WTC11 (cell line): ENCODE data around the gene SLC12A4. TPM values are rescaled to one million over a fixed set of nuclear protein-coding genes. Genes with fewer than 3 reads are reported as not detected.
A peak's percentile ranks its signal among the peaks of the same experiment; 100 is the strongest.

Experiments used
- ATAC-seq: fragments of 200-7000 bp; cut with Tn5 transposase; 2 replicates; pipeline ENCODE4 v1.10.0; 2021; ENCODE audit warnings: mild to moderate bottlenecking, moderate library complexity
- CTCF ChIA-PET: fragments of 300-600 bp; sonication (Branson Sonifier 250); formaldehyde crosslinking; loops from one replicate; lab custom pipeline; 2021; ENCODE audit warnings: antibody characterized with exemption; lab: Charles Lee
- POLR2A ChIA-PET: fragments of 350-600 bp; sonication (Branson Sonifier 250); formaldehyde crosslinking; loops from one replicate; lab custom pipeline; 2021; ENCODE audit warnings: antibody characterized with exemption; lab: Charles Lee
- DNase-seq: peaks from one replicate; pipeline ENCODE4 v3.0.0; 2021; ENCODE audit warnings: low spot score
- H3K27ac Mint-ChIP-seq: 2 replicates; pipeline ENCODE4 v1.8.0; 2021; ENCODE audit warnings: mixed read lengths
- H3K27me3 Mint-ChIP-seq: 2 replicates; pipeline ENCODE4 v1.8.0; 2021; ENCODE audit warnings: low read depth, mild to moderate bottlenecking, moderate library complexity, mixed read lengths
- H3K36me3 Mint-ChIP-seq: 2 replicates; pipeline ENCODE4 v1.8.0; 2021; ENCODE audit warnings: mixed read lengths
- H3K4me1 Mint-ChIP-seq: 2 replicates; pipeline ENCODE4 v1.8.0; 2022; ENCODE audit warnings: mixed read lengths
- H3K4me3 Mint-ChIP-seq: 2 replicates; pipeline ENCODE4 v1.8.0; 2021; ENCODE audit warnings: mild to moderate bottlenecking, moderate library complexity, mixed read lengths
- H3K9me3 Mint-ChIP-seq: 2 replicates; pipeline ENCODE4 v1.8.0; 2021; ENCODE audit warnings: mixed read lengths
- ATF1 ChIP-seq: sonication (generic); formaldehyde crosslinking; IDR thresholded peaks from 2 replicates; pipeline ENCODE4 v1.8.1; 2023; ENCODE audit warnings: mild to moderate bottlenecking, moderate library complexity, missing genetic modification reagents
- ELF4 ChIP-seq: sonication (generic); formaldehyde crosslinking; IDR thresholded peaks from 2 replicates; pipeline ENCODE4 v1.8.1; 2022; ENCODE audit warnings: low read depth, mild to moderate bottlenecking, moderate library complexity, missing genetic modification reagents
- FOXJ3 ChIP-seq: sonication (generic); formaldehyde crosslinking; IDR thresholded peaks from 2 replicates; pipeline ENCODE4 v1.9.0; 2021; ENCODE audit warnings: missing genetic modification reagents, mild to moderate bottlenecking, borderline replicate concordance
- HMGXB4 ChIP-seq: sonication (generic); formaldehyde crosslinking; IDR thresholded peaks from 2 replicates; pipeline ENCODE4 v1.8.1; 2023; ENCODE audit warnings: mild to moderate bottlenecking, moderate library complexity, missing genetic modification reagents
- JUN ChIP-seq: sonication (generic); formaldehyde crosslinking; IDR thresholded peaks from 2 replicates; pipeline ENCODE4 v1.8.0; 2023; ENCODE audit warnings: mild to moderate bottlenecking, missing genetic modification reagents
- MYBL2 ChIP-seq: sonication (generic); formaldehyde crosslinking; IDR thresholded peaks from 2 replicates; pipeline ENCODE4 v1.8.1; 2023; ENCODE audit warnings: mild to moderate bottlenecking, moderate library complexity, missing genetic modification reagents
- NFYB ChIP-seq: sonication (generic); formaldehyde crosslinking; conservative IDR thresholded peaks from 2 replicates; pipeline ENCODE4 v1.8.0; 2022; ENCODE audit warnings: low read depth, missing genetic modification reagents
- NR3C1 ChIP-seq: sonication (generic); formaldehyde crosslinking; conservative IDR thresholded peaks from 2 replicates; pipeline ENCODE4 v1.8.1; 2023; ENCODE audit warnings: low read depth, mild to moderate bottlenecking, missing genetic modification reagents
- OVOL2 ChIP-seq: fragments of 250-450 bp; sonication (Bioruptor Pico); IDR thresholded peaks from 2 replicates; pipeline ENCODE4 v1.9.0; 2021; ENCODE audit warnings: mild to moderate bottlenecking, borderline replicate concordance
- TEAD4 ChIP-seq: sonication (generic); formaldehyde crosslinking; IDR thresholded peaks from 2 replicates; pipeline ENCODE4 v1.8.0; 2022; ENCODE audit warnings: mild to moderate bottlenecking, missing genetic modification reagents
- ZBTB21 ChIP-seq: sonication (generic); formaldehyde crosslinking; IDR thresholded peaks from 2 replicates; pipeline ENCODE4 v1.8.1; 2023; ENCODE audit warnings: mild to moderate bottlenecking, missing genetic modification reagents, borderline replicate concordance
- ZNF532 ChIP-seq: fragments of 250-450 bp; sonication (Bioruptor Pico); IDR thresholded peaks from 2 replicates; pipeline ENCODE4 v1.9.0; 2021; ENCODE audit warnings: mild to moderate bottlenecking, borderline replicate concordance
- total RNA-seq: library from RNA; stranded (reverse); gene quantifications from 3 replicates; pipeline ENCODE4 v1.2.3, GENCODE V29; 2021
- TF ChIP-seq, protein P1 (sequence below): sonication (generic); formaldehyde crosslinking; IDR thresholded peaks from 2 replicates; pipeline ENCODE4 v1.8.1; 2023; ENCODE audit warnings: mild to moderate bottlenecking, missing genetic modification reagents, borderline replicate concordance
- TF ChIP-seq, protein P2 (sequence below): fragments of 250-450 bp; sonication (Bioruptor Pico); conservative IDR thresholded peaks from 2 replicates; pipeline ENCODE4 v1.9.0; 2021; ENCODE audit warnings: mild to moderate bottlenecking
- TF ChIP-seq, protein P3 (sequence below): fragments of 250-450 bp; sonication (Bioruptor Pico); IDR thresholded peaks from 2 replicates; pipeline ENCODE4 v1.9.0; 2021; ENCODE audit warnings: mild to moderate bottlenecking
- TF ChIP-seq, protein P4 (sequence below): sonication (generic); formaldehyde crosslinking; IDR thresholded peaks from 2 replicates; pipeline ENCODE4 v1.8.0; 2022; ENCODE audit warnings: mild to moderate bottlenecking, missing genetic modification reagents

SLC12A4 gene
- total RNA-seq, 1 experiment from 2014 or later: 94.1 TPM

DNA sequence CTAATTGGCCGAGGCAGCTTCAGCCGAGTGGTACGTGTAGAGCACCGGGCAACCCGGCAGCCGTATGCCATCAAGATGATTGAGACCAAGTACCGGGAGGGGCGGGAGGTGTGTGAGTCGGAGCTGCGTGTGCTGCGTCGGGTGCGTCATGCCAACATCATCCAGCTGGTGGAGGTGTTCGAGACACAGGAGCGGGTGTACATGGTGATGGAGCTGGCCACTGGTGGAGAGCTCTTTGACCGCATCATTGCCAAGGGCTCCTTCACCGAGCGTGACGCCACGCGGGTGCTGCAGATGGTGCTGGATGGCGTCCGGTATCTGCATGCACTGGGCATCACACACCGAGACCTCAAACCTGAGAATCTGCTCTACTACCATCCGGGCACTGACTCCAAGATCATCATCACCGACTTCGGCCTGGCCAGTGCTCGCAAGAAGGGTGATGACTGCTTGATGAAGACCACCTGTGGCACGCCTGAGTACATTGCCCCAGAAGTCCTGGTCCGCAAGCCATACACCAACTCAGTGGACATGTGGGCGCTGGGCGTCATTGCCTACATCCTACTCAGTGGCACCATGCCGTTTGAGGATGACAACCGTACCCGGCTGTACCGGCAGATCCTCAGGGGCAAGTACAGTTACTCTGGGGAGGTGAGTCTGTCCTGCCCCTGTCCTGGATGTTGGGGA lies 59.2 kb downstream of the SLC12A4 start:
- Mint-ChIP-seq H3K4me1 (peaks cover 6% of the 10 kb centered on the region), H3K4me3 (no peak overlapping the region), H3K36me3 (peaks cover 17% of the 10 kb centered on the region), H3K9me3 (no peaks in the 10 kb centered on the region), H3K27me3 (no peaks in the 10 kb centered on the region), H3K27ac (no peak overlapping the region)
- CTCF ChIA-PET: interaction anchor here (0.6 to 1.4 kb wide), 5 partner anchors 26 to 235 kb away, joined by 3 to 7 read pairs (median 4); no protein-coding TSS in a partner anchor
- DNase-seq (no peak), ATAC-seq (no peak)
- TF ChIP-seq ZBTB21 (CRISPR knock-in tag): no peak
- TF ChIP-seq ATF1 (CRISPR knock-in tag): no peak
- no peak for TF ChIP-seq ELF4
- no peak for TF ChIP-seq MYBL2 (CRISPR knock-in tag)
- TF ChIP-seq, protein P1, sequence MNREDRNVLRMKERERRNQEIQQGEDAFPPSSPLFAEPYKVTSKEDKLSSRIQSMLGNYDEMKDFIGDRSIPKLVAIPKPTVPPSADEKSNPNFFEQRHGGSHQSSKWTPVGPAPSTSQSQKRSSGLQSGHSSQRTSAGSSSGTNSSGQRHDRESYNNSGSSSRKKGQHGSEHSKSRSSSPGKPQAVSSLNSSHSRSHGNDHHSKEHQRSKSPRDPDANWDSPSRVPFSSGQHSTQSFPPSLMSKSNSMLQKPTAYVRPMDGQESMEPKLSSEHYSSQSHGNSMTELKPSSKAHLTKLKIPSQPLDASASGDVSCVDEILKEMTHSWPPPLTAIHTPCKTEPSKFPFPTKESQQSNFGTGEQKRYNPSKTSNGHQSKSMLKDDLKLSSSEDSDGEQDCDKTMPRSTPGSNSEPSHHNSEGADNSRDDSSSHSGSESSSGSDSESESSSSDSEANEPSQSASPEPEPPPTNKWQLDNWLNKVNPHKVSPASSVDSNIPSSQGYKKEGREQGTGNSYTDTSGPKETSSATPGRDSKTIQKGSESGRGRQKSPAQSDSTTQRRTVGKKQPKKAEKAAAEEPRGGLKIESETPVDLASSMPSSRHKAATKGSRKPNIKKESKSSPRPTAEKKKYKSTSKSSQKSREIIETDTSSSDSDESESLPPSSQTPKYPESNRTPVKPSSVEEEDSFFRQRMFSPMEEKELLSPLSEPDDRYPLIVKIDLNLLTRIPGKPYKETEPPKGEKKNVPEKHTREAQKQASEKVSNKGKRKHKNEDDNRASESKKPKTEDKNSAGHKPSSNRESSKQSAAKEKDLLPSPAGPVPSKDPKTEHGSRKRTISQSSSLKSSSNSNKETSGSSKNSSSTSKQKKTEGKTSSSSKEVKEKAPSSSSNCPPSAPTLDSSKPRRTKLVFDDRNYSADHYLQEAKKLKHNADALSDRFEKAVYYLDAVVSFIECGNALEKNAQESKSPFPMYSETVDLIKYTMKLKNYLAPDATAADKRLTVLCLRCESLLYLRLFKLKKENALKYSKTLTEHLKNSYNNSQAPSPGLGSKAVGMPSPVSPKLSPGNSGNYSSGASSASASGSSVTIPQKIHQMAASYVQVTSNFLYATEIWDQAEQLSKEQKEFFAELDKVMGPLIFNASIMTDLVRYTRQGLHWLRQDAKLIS (CRISPR knock-in tag): no peak
- TF ChIP-seq, protein P2, sequence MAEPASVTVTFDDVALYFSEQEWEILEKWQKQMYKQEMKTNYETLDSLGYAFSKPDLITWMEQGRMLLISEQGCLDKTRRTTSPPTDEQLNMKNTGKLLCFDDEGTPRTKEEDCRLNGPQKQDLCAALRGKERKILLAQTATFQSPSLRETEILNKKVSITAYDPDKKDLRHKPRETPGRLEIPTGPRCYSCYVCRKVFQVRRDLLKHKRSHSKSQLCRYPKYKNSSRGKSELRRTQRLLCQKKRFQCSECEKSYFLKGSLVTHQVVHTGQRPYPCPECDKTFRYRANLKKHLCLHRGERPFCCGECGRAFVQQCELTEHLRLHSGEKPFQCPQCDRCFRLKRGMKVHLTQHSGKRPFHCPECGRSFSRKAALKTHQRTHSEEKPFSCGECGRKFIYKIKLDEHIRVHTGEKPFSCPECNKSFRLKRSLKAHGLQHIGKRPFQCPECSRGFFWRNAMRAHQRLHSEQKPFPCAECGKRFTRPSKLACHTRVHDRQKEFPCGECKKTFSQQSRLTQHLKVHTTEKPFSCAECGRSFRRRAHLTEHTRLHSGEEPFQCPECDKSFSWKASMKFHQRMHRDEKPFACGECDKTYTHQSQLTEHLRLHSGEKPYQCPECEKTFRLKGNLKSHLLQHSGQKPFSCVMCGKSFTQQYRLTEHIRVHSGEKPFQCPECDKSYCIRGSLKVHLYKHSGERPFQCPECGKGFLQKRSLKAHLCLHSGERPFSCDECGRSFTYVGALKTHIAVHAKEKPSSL (CRISPR knock-in tag): no peak
- no peak for TF ChIP-seq FOXJ3
- TF ChIP-seq OVOL2 (CRISPR knock-in tag): no peak
- POLR2A ChIA-PET: no interaction called here

DNA sequence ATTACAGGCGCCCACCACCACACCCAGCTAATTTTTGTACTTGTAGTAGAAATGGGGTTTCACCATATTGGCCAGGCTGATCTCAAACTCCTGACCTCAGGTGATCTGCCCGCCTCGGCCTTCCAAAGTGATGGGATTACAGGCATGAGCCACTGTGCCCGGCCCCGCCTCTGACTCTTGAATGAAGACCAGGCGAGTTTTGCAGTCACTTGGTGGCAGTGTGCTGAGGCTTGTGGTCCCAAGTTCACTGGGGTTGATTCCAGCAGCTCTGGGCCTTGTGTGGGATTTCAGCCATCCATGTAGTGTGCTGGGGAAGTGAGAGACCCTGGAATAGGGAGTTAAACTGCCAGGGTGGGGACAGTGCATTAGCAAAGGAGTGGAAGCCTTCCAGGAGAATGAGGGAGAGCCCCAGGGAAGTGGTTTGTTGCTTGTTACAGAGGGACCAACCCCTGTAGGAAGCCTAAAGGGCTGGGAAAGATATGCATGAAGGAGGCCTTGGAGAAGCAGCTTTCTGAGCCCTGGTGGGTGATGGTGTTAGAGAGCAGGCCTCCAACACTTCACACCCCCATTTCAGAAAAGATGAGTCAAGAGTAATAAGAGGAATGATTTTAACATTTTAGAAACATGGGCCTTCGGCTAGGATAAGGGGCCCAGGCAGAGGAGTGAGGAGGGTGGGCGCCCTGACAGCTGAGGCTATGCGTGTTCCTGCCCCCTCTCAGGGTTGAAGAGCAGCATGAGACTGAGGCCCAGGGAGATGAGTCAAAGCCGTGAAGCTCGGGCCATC lies 60.8 kb downstream of the SLC12A4 start:
- peaks cover 25% of the 10 kb centered on the region for H3K36me3 Mint-ChIP-seq
- DNase-seq (no peak), ATAC-seq (peak; percentile 49)
- H3K27ac Mint-ChIP-seq: peak overlapping the region; percentile 71; the same call in 1 of the 2 replicates
- ChIA-PET POLR2A (no interaction called here), CTCF (interaction anchor here (1.0 to 1.3 kb wide), 3 partner anchors 21 to 87 kb away, joined by 3 read pairs; no protein-coding TSS in a partner anchor)
- no peak overlapping the region for H3K4me3 Mint-ChIP-seq
- H3K4me1 Mint-ChIP-seq: no peaks in the 10 kb centered on the region
- no peaks in the 10 kb centered on the region for H3K27me3 Mint-ChIP-seq
- no peaks in the 10 kb centered on the region for H3K9me3 Mint-ChIP-seq
- TF ChIP-seq TEAD4 (CRISPR knock-in tag) (no peak), HMGXB4 (CRISPR knock-in tag) (no peak), NR3C1 (CRISPR knock-in tag) (no peak), NFYB (CRISPR knock-in tag) (no peak), JUN (CRISPR knock-in tag) (no peak), ZNF532 (CRISPR knock-in tag) (no peak)
- TF ChIP-seq, protein P3, sequence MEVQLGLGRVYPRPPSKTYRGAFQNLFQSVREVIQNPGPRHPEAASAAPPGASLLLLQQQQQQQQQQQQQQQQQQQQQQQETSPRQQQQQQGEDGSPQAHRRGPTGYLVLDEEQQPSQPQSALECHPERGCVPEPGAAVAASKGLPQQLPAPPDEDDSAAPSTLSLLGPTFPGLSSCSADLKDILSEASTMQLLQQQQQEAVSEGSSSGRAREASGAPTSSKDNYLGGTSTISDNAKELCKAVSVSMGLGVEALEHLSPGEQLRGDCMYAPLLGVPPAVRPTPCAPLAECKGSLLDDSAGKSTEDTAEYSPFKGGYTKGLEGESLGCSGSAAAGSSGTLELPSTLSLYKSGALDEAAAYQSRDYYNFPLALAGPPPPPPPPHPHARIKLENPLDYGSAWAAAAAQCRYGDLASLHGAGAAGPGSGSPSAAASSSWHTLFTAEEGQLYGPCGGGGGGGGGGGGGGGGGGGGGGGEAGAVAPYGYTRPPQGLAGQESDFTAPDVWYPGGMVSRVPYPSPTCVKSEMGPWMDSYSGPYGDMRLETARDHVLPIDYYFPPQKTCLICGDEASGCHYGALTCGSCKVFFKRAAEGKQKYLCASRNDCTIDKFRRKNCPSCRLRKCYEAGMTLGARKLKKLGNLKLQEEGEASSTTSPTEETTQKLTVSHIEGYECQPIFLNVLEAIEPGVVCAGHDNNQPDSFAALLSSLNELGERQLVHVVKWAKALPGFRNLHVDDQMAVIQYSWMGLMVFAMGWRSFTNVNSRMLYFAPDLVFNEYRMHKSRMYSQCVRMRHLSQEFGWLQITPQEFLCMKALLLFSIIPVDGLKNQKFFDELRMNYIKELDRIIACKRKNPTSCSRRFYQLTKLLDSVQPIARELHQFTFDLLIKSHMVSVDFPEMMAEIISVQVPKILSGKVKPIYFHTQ (CRISPR knock-in tag): no peak
- TF ChIP-seq, protein P4, sequence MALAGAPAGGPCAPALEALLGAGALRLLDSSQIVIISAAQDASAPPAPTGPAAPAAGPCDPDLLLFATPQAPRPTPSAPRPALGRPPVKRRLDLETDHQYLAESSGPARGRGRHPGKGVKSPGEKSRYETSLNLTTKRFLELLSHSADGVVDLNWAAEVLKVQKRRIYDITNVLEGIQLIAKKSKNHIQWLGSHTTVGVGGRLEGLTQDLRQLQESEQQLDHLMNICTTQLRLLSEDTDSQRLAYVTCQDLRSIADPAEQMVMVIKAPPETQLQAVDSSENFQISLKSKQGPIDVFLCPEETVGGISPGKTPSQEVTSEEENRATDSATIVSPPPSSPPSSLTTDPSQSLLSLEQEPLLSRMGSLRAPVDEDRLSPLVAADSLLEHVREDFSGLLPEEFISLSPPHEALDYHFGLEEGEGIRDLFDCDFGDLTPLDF: no peak
